ENCODE data around the gene URGCP. TPM values are rescaled to one million over a fixed set of nuclear protein-coding genes. Genes with fewer than 3 reads are reported as not detected.

URGCP gene
- total and polyA plus RNA-seq, 2 donors (not counting 1 experiment from before 2014, with no cell fraction given), result 18.3 to 42.1 TPM

GRCh38 chr7:43922726-43923125 lies 16.3 kb upstream of the URGCP start:
- no peak for TF ChIP-seq EZH2 (IDR thresholded peaks at IDR 0.05; ENCODE audit: low read length, missing control alignments)
- H3K9ac ChIP-seq (ENCODE audit: insufficient read depth, low read length), result no peak overlapping the region
- peaks cover 3% of the 10 kb centered on the region for H3K4me1 ChIP-seq (ENCODE audit: control insufficient read depth, extremely low read depth, insufficient read depth, low read length)
- no peaks in the 10 kb centered on the region for H3K9me3 ChIP-seq (ENCODE audit: control insufficient read depth, insufficient read depth, low read depth, low read length)
- no peaks in the 10 kb centered on the region for H3K79me2 ChIP-seq (ENCODE audit: control insufficient read depth, insufficient read depth, low read length)
- no peaks in the 10 kb centered on the region for H4K20me1 ChIP-seq (ENCODE audit: control insufficient read depth, extremely low read depth, insufficient read depth, low read length)
- H3K27me3 ChIP-seq (ENCODE audit: control insufficient read depth, insufficient read depth, low read length), result no peaks in the 10 kb centered on the region
- no peak overlapping the region for H2AFZ ChIP-seq (ENCODE audit: low read length)
- no peaks in the 10 kb centered on the region for H3K36me3 ChIP-seq (ENCODE audit: control insufficient read depth, insufficient read depth, low read length)
- no peak overlapping the region for H3K27ac ChIP-seq (ENCODE audit: insufficient read depth, low read length)
- no peak overlapping the region for H3K4me3 ChIP-seq (replicated peaks in 1 of 4; ENCODE audit: control extremely low read depth in 1 of 4, insufficient read depth in 1 of 4, low read depth in 3 of 4, low read length in 4 of 4)
- H3K4me2 ChIP-seq (ENCODE audit: extremely low read depth, insufficient read depth, low read length), result no peak overlapping the region
- no peak for DNase-seq (ENCODE audit: low read depth in 2 of 2)

- no peak for DNase-seq (ENCODE audit: low read depth in 2 of 2)
- no peak overlapping the region for H3K27ac ChIP-seq (ENCODE audit: insufficient read depth, low read length)
- H3K27me3 ChIP-seq (ENCODE audit: control insufficient read depth, insufficient read depth, low read length), result no peaks in the 10 kb centered on the region
- H3K36me3 ChIP-seq (ENCODE audit: control insufficient read depth, insufficient read depth, low read length), result no peaks in the 10 kb centered on the region
- no peaks in the 10 kb centered on the region for H3K79me2 ChIP-seq (ENCODE audit: control insufficient read depth, insufficient read depth, low read length)
- H2AFZ ChIP-seq (ENCODE audit: low read length), result no peak overlapping the region
- H3K4me2 ChIP-seq (ENCODE audit: extremely low read depth, insufficient read depth, low read length), result no peak overlapping the region
- no peak overlapping the region for H3K9ac ChIP-seq (ENCODE audit: insufficient read depth, low read length)
- H4K20me1 ChIP-seq (ENCODE audit: control insufficient read depth, extremely low read depth, insufficient read depth, low read length), result no peaks in the 10 kb centered on the region
- H3K4me3 ChIP-seq (replicated peaks in 1 of 4; ENCODE audit: control extremely low read depth in 1 of 4, insufficient read depth in 1 of 4, low read depth in 3 of 4, low read length in 4 of 4), result no peak overlapping the region
- no peak for TF ChIP-seq CTCF (conservative IDR thresholded peaks at IDR 0.05 in 1 of 2, IDR thresholded peaks at IDR 0.05 in 1 of 2; ENCODE audit: low read depth in 1 of 2, low read length in 2 of 2)
- no peak for TF ChIP-seq EZH2 (IDR thresholded peaks at IDR 0.05; ENCODE audit: low read length, missing control alignments)
- no peaks in the 10 kb centered on the region for H3K9me3 ChIP-seq (ENCODE audit: control insufficient read depth, insufficient read depth, low read depth, low read length)
- no peaks in the 10 kb centered on the region for H3K4me1 ChIP-seq (ENCODE audit: control insufficient read depth, extremely low read depth, insufficient read depth, low read length)
These were observed 15.0 kb upstream of the URGCP start for GRCh38 chr7:43921423-43921822.

GRCh38 chr7:43915907-43916306 lies 9.5 kb upstream of the URGCP start:
- Histone ChIP-seq H3K4me2 (ENCODE audit: extremely low read depth, insufficient read depth, low read length) (no peak overlapping the region), H3K9me3 (ENCODE audit: control insufficient read depth, insufficient read depth, low read depth, low read length) (no peaks in the 10 kb centered on the region), H2AFZ (ENCODE audit: low read length) (no peak overlapping the region), H3K4me3 (replicated peaks in 1 of 4; ENCODE audit: control extremely low read depth in 1 of 4, insufficient read depth in 1 of 4, low read depth in 3 of 4, low read length in 4 of 4) (no peak overlapping the region), H3K27me3 (ENCODE audit: control insufficient read depth, insufficient read depth, low read length) (no peaks in the 10 kb centered on the region), H3K27ac (ENCODE audit: insufficient read depth, low read length) (no peak overlapping the region), H3K4me1 (ENCODE audit: control insufficient read depth, extremely low read depth, insufficient read depth, low read length) (no peaks in the 10 kb centered on the region), H3K36me3 (ENCODE audit: control insufficient read depth, insufficient read depth, low read length) (no peaks in the 10 kb centered on the region), H3K79me2 (ENCODE audit: control insufficient read depth, insufficient read depth, low read length) (no peaks in the 10 kb centered on the region), H3K9ac (ENCODE audit: insufficient read depth, low read length) (no peak overlapping the region), H4K20me1 (ENCODE audit: control insufficient read depth, extremely low read depth, insufficient read depth, low read length) (no peaks in the 10 kb centered on the region)
- TF ChIP-seq EZH2 (IDR thresholded peaks at IDR 0.05; ENCODE audit: low read length, missing control alignments) (no peak), CTCF (conservative IDR thresholded peaks at IDR 0.05 in 1 of 2, IDR thresholded peaks at IDR 0.05 in 1 of 2; ENCODE audit: low read depth in 1 of 2, low read length in 2 of 2) (no peak)
- no peak for DNase-seq (ENCODE audit: low read depth in 2 of 2)
